ENCODE measurements around the gene PALB2.

Gene PALB2

DNA sequence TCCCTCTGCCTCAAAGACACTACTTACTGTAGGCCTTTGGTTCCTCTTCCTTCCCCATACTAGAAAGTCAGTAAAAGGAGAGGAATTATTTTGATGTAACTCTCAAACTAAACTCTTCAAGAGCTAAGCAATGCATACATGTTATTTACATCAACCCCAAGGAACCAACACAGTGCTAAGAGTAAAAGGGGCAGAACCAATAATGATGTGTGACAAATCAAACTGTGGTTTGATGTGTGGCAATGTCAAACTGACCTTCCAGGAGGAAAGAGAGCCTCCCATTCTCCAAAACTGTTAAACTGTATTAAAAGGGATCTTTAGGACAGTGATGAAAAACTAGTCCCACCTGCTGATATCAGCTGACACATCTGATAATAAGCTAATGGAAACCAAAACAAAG lies 60.7 kb downstream of the PALB2 start:
- no peak for DNase-seq

DNA sequence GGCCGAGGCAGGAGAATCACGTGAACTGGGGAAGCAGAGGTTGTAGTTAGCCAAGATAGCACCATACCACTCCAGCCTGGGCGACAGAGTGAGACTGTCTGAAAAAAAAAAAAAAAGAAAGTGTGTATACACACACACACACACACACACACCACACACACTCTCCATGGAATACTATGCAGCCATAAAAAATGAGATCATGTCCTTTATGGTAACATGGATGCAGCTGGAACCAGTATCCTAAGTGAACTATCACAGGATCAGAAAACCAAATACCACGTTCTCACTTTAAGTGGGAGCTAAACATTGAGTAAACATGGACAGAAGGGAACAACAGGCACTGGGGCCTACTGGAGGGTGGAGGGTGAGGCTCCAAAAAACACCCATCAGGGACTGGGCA lies 61.7 kb downstream of the PALB2 start:
- no peak for DNase-seq

DNA sequence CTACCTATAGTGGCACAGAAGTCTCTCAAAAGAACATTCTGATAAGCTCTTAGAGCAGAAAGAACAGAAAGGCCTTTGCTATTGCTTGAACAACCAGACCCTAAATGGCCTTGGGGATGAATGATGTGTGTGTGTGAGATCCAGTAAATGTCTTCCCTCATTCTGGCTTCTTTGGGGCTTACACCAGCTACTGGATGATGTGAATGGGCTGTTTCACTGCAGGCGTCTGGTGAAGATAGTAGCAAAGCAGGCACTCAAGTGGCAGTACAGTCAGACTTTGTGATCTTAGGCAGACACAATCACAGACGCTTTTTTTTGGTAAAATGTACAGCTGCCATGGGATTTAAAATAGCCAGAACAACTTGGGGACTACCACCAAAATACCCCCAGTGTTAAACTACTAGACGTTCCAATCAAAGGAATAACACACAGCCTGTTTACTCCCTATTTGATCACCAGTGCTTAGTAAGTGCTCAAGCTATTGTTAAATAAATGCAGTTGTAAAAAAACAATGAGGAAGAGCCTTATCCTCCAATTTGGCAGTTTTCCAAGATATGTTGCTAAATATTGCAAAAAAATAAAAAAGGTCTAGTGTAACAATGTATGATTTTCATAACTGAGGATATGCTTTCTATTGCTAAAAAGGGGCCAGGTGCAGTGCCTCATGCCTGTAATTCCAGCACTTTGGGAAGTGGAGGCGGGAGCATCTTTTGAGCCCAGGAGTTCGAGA lies 62.8 kb downstream of the PALB2 start:
- DNase-seq = no peak

DNA sequence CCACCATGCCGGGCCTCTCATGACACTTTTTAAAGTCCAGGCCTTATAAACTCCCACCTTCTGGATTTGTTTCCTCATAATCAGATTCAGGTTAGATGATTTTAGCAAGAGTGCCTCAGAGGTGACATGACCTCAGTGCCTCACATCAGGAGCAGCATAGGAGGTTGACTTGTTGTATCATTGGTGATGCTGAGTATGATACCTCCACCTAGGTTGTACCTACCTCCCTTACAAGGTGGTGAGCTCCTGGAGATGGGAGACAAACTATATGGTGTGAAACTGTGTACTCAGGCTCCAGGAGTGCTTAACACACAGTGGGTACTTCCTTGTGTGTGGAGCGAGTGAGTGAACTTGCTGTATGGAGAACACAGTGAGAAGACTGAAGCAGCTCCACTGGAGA lies 63.6 kb downstream of the PALB2 start:
- no peak for DNase-seq

DNA sequence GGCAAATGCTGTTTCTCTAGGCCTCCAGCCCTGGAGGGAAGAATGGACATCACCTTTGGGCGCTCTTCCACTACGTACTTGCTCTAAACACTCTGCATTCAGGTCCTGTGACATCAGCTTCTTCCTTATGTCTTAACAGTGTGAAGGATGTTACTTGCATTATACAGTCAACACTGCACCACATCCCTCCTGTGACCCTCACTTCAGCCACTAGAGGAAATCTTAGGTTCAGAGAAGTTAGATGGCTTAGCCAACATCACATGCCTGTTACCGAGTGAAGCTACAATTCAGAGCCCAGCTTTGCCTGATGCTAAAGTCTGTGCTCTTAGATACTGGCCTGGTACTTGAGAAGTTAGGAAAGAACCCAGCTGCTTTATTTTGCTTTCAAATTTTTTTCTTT lies 65.3 kb downstream of the PALB2 start:
- no peak for DNase-seq

DNA sequence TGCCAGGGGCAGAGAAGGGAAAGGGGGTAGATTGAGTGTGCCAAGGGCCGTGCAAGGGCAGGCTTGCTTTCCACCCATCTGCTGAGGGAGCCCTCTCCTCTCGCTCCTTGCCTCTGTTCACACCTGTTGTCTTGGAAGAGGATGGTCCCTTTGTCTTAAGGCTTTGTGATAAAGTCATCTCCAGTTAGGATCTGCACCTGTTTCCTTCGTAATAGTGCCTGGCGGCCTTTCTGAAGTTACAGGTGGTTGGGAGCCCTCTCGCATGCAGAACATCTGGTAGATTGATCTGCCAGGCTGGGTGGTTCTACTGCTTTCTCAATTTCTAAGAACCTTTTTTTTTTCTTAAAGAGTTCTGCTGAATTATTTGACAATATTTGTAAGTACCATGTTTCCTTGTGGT lies 67.3 kb downstream of the PALB2 start:
- DNase-seq = no peak

DNA sequence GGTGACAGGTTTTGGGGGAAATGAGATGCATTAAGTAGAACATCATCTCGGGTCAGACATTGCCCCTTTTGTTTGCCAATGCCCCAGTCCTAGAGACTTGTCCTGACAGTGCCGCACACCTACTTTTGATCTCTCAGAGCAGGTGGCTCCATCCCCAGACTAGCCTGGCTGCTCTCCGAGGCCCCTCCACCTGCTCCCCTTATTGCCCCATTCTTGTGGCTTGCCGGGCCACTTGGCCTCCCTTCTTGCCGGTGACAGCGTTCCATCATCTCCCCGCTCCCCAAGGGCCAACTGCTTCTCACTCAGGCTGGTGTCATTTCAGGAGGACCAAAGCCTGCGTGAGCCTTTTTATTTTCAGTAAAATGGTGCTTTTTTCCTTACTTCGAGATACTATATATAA lies 68.7 kb downstream of the PALB2 start:
- DNase-seq = no peak

DNA sequence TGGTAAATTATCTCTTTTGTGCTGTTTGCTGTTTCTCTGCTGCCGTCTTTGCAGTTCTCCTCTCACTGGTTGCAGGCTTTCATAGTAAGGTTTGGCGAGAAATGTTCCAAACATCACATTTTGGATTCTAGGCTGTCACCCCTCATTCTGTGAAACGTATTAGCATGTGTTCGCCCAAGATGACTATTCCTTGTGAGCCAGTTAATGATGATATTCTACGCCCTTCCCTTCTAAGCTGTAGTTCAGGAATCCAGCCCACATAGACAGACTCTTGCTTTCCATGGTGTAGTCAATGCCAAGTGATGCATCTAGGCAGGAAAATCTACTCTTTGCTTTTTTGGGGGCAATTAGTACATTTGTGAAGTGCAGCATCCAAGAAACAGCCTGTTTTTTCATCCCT lies 69.2 kb downstream of the PALB2 start:
- DNase-seq = no peak

DNA sequence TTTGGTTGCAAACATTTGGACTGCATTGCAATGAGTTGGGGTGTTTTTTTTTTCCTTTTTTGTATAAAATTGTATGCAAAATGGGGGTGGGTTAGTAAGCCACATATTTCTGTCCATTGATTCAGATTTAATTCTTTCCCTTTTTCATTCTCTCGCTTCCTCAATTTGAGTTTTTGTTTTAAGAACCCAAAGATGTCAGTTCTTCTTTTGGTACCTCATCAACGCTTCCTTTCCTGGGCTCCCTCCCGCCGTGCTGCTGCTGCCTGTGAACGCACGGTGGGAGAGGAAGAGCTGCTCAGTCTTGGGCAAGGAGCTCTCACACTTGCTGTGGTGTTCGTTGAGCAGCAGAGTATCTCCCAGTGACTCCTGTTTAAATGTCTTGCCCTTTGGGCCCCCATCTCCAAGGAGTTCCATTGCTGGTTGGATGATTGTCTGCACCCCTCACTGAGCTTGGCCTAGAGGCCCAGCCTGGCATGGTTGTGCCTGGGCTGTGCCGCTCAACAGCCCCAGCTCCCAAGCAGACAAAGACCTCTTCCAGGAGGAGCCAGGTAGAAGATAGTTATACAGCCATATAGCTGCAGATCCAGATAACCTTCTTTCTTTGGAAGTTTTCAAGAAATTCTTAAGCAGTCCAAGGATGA lies 70.0 kb downstream of the PALB2 start:
- no peak for DNase-seq

DNA sequence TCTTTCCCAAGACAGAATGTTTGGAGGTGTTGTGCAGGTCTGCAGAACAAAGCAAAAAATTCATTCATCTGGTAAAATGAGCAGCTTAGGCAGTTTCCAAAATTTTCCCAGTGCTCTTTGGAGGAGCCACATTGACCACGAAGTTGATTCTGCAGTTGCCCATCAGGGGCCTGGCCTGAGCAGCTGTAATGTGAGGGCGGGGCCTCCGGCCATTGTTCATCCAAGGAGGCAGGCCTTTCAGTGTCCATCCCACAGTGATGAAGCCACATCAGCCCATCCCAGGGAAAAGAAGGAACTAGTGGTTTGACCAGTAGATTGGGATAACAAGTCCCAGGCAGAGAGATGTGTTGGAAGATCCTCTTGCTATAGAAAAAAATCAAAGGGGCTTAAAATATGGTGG lies 73.5 kb downstream of the PALB2 start:
- no peak for DNase-seq

DNA sequence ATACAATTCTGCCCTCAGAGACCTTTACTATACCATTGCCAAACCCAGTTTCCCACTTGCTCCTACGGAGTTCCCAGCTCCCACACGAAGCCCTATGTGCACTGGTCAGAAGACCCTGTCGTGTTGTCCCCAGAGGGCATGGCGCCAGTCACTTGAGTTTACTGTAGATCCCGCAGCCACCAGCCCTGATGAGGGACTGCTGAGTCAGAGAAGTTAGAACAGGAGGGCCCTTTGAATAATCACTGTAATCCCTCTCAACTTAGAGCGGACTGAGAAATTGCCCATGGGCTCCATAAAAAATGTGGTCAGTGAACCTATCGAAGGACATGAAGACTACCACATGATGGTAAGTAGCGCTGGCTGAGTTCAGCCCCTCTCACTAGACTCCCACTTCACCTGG lies 74.4 kb downstream of the PALB2 start:
- DNase-seq = no peak

DNA sequence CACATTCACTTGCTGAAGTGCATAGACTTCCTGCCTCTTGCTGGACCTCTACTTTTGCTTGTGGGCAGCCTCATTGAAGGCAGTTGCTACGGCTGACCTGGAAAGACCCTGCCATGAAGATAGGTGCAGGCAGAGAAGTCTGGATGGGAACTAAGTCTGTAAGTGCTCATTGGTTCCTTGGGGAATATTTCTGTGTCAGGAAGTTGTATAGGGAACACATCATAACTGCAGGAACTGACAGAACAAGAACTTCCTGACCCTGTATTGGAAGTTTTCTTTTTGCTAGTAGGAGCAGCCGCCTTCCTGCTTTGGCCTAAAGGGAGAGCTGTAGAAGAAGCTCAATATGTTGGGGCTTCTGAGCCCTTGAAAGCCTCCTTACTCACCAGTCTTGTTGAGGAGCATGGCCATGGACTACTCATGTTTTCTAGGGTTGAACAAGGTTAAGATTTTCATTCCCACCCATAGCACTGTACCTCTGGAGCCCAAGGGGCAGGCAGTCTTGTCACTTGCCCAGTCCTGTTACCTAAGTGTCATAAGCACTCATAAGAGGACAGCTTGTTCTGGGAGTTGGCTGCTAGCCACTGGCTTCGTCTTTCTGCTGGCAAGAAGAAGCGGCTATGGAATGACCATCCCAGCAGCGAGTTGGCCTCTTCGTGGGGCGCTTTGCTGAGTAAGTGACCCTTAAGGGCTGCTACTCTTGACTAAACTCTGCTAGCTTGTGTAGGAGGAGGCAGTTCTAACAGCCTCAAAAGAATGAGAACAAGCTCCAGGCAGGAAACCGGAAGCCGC lies 76.3 kb downstream of the PALB2 start:
- DNase-seq = no peak

DNA sequence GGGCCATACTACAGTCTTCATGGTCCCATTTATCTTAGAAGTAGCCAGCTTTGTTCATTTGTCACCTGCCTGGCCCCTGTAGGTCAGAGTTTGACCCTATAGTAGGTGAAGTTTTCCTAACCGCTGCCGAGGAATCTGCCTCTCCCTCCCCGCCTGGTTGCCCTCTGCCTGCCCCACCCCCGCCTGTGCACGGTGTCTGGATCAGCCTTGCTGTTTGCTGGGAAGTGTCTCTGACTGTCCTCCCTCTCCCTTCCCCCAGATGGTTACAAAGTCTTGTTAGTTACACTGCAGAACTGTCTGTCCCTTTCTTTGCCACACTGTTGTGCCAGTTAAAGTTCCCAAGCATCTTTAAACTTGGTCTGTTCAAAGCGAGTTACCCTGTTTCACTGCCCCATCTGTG lies 77.9 kb downstream of the PALB2 start:
- no peak for DNase-seq

DNA sequence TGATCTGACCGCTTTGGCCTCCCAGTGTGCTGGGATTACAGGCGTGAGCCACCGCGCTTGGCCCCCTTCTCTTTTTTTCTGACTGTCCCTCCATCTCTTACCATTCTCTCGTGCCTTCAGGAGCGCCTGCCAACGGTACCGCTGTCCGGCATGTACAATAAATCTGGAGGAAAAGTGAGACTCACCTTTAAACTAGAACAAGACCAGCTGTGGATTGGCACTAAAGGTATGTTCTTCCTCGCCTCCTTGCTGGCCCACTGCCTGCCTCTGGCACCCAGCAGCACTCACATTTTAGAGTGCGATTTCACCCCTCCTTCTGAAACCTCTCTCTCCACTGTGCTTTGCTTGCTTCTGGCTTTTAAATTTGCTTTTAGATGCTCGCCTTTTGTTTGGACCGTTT lies 78.6 kb downstream of the PALB2 start:
- no peak for DNase-seq

DNA sequence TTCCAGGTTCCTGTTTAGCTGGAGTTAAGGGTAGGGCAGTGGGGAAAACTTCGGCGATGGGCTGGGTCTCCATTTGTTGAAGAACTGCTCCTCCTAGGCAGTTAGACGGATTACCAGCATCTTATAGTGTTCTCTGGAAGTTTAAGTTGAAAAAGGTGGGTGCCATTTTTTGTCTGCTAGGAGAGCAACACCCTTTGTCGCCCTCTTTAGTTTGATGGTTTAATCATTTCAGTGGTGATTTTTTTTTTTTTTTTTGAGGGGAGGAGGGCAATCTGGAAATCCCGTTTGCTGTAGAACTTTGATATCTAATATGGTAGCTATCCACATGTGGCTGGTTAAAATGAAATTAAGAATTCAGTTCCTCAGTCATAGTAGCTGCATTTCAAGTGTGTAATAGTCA lies 79.5 kb downstream of the PALB2 start:
- DNase-seq = no peak

DNA sequence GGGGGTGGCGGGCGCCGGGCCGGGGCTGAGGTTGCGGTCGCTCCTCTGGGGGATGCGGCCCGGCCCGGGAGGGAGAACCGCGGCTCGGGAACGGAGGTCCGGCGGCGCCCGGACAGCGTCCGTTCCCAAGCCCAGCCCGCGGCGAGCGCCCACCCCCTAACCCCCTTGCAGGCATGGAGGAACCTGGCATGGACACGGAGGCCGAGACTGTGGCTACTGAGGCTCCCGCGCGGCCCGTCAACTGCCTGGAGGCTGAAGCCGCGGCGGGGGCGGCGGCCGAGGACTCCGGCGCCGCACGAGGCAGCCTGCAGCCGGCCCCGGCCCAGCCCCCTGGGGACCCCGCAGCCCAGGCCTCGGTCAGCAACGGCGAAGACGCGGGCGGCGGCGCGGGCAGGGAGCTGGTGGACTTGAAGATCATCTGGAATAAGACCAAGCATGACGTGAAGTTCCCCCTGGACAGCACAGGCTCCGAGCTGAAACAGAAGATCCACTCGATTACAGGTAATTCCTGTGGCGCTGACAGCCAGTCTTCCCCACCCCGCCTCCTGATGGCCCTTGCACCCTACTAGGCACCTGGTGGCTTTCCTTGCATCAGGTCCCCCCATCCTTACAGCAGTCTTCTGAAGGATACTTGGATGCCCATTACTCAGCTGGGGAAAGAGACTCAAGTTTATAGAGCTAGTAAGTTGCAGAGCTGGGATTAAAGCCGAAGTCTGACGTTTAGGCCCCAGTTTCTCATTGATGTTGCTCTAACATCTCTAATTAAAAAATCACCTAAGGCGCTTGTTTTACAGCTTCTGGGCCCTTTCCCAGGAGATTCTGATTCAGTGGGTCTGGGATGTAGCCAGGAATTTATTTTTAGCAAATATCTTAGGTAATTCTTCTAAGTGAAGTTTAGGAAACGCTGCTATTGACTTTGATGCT lies 83.1 kb downstream of the PALB2 start:
- no peak for DNase-seq

DNA sequence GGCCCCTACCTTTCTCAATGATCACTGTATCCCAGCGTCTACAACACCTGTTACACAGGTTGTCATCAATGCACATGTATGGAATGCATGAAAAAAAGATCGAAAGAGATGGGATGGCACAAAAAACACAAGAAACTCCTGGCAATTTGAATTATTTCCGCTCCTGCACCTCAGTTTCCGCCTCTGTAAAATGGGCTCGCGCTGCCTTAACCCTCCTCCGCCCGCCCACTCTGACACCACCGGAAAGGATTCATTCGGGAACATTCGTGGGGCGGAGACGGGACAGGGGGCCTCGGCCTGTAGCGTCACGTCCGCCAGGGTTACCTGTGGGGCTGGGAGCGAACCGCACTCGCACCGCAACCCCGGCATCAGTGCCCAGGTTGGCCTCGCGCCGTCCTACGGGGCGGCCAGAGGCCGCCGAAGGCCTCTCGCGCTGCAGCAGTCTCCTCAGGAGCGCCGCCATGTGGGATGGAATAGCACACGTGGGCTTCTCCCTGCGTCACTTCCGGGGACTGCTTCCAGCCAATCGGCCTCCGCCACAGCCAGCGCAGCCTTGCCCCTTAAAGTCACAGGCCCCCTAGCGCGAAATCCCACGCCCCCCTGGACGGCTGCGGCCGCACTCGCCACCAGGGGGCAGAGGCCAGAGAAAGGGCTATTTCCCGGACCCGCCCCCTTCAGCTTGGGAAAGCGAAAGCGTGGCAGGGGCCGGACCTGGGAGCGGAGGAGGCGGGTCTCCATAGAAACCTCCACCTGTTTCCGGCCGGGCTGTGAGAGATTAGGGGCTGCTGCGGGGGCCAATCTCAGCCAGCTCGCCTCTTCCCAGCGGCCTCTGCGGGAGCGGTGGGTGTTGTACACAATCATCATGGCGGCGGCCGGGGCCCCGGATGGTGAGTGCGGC lies 84.0 kb downstream of the PALB2 start, which contains the start of the genes EARS2 and UBFD1:
Gene EARS2 (minus strand): TSS at position 470 of the 898 bp plus-strand sequence. CDS start 7 bp downstream, at position 463.
Gene UBFD1 (plus strand): TSS at position 847 of the 898 bp plus-strand sequence. CDS start 16 bp downstream, at position 863.
- DNase-seq = peak; percentile 92

DNA sequence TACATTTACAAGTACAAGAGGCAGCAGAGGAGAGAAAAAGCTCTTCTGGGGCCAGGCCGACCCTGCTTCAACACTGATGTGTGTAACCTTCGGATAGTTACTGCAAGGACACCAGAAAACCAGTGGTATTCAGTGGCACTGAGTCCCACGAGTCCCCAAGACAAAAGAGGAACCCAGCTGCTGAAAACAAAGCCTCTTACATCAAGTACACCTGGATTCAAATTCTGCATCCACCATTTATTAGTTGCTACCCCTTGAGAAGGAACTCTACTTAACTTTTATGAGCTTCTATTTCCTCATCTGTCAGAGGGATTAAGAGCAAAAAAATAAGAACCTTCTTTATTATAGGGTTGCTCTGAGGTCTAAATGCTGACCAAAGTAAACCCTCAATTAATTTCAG lies 86.6 kb downstream of the PALB2 start:
- DNase-seq = no peak

All from DMS79 treated with DMSO at 0.1 percent for 48 hours (cell line).